Stomach (tissue), 9 donors: ENCODE results near the gene CPED1. TPM values are rescaled to one million over a fixed set of nuclear protein-coding genes. Genes with fewer than 3 reads are reported as not detected.

ENCODE experiments used
- DNase-seq, 2 donors: peaks; one replicate each; pipeline versions ENCODE4 v3.0.0 to v3.0.0-alpha.2; 2013 to 2019
- H3K27ac ChIP-seq, 5 donors: fragments of 200-600 bp in 4 of 5; sonication (generic) in 4 of 5; one replicate each; pipeline ENCODE4 v1.5.1; 2013 to 2019; ENCODE audit warnings: mild to moderate bottlenecking in 1 of 5, moderate library complexity in 1 of 5
- H3K27me3 ChIP-seq, 3 donors: fragments of 200-600 bp; sonication (generic); one replicate each; pipeline ENCODE4 v1.5.1; 2017 to 2019; ENCODE audit warnings: mixed run types in 1 of 3
- H3K36me3 ChIP-seq, 4 donors: fragments of 200-600 bp; sonication (generic); 1 replicate in 3 of 4; 2 replicates in 1 of 4; pipeline ENCODE4 v1.5.1; 2016 to 2019
- H3K4me1 ChIP-seq, 4 donors: fragments of 200-600 bp; sonication (generic); one replicate each; pipeline ENCODE4 v1.5.1; 2016 to 2019
- H3K4me3 ChIP-seq, 4 donors: fragments of 200-600 bp; sonication (generic) in 3 of 4; one replicate each; pipeline ENCODE4 v1.5.1; 2016 to 2019; ENCODE audit warnings: mild to moderate bottlenecking in 1 of 4
- H3K9me3 ChIP-seq, 4 donors: fragments of 200-600 bp; sonication (generic); one replicate each; pipeline ENCODE4 v1.5.1; 2016 to 2019
- CTCF ChIP-seq, 7 experiments: fragments of 450-650 bp in 4 of 7; fragments of 200-600 bp in 3 of 7; sonication (generic) in 3 of 7; IDR thresholded peaks; one replicate each; pipeline ENCODE4 v1.5.1; 2016 to 2019; ENCODE audit warnings: antibody characterized with exemption in 7 of 7, control low read depth in 2 of 7, mild to moderate bottlenecking in 1 of 7
- EP300 ChIP-seq: sonication (generic); formaldehyde crosslinking; IDR thresholded peaks from one replicate; pipeline ENCODE4 v1.6.1; 2017; ENCODE audit warnings: antibody characterized with exemption
- POLR2A ChIP-seq, 4 donors: fragments of 450-650 bp; IDR thresholded peaks; one replicate each; pipeline ENCODE4 v1.6.1; 2016; ENCODE audit warnings: antibody characterized with exemption in 4 of 4, control low read depth in 2 of 4, mild to moderate bottlenecking in 1 of 4, moderate library complexity in 1 of 4
- POLR2AphosphoS5 ChIP-seq, 3 donors: sonication (generic); formaldehyde crosslinking; IDR thresholded peaks; one replicate each; pipeline ENCODE4 v1.6.1; 2016; ENCODE audit warnings: antibody characterized with exemption in 3 of 3
- WGBS, 5 donors: extraction: QIAGEN DNeasy Blood & Tissue Kit in 3 of 5; methylation state at CpG; one replicate each; pipeline versions ENCODE4 v1.1.5 to v1.1.7; 2013 to 2018; 5-methylcytosine and 5-hydroxymethylcytosine counted together
- intact Hi-C: fragments of 100-400 bp; cut with DNase I; formaldehyde crosslinking; loops from one replicate; pipeline ENCODE4 v1.15.1; 2023; ENCODE audit warnings: low total_unique reads
- polyA plus RNA-seq, 3 donors: library from polyadenylated mRNA; stranded (reverse); fragments of 200-250 nt; gene quantifications; one replicate each; pipeline ENCODE4 v1.2.3, GENCODE V29; 2013
- total RNA-seq, 5 donors: library from RNA; depleted of rRNA; stranded (reverse); fragments of >200 nt; gene quantifications; one replicate each; pipeline versions ENCODE4 v1.1.0 to v1.2.3, GENCODE V29; 2014 to 2016
- donor health status: healthy with polysubstance abuse.
- donor health status: Bipolar disorder and iron deficiency.
- donor health status: healthy.

Gene CPED1
- total and polyA plus RNA-seq, 8 donors, result 3.0 to 58.7 (median 15.9) TPM

- Histone ChIP-seq H3K9me3 (no peaks in the 10 kb centered on the region), H3K27me3 (no peaks in the 10 kb centered on the region), H3K4me1 (no peaks in the 10 kb centered on the region), H3K4me3 (no peak overlapping the region), H3K36me3 (peaks cover 0 to 13% (median 3%) of the 10 kb centered on the region in 4 donors), H3K27ac (no peak overlapping the region)
- WGBS, 5 donors, result 75 to 91% (median 81%) methylated on average over 5 of the region's 5 CpGs
- no peak for TF ChIP-seq POLR2A (IDR thresholded peaks at IDR 0.05)
- TF ChIP-seq EP300, result no peak
- TF ChIP-seq CTCF (IDR thresholded peaks at IDR 0.05), result no peak
- TF ChIP-seq POLR2AphosphoS5 (IDR thresholded peaks at IDR 0.05), result no peak
- DNase-seq, result no peak
- intact Hi-C loops, result no loop called here
These were observed 116.8 kb downstream of the CPED1 start for GRCh38 chr7:121105262-121105661.

DNA sequence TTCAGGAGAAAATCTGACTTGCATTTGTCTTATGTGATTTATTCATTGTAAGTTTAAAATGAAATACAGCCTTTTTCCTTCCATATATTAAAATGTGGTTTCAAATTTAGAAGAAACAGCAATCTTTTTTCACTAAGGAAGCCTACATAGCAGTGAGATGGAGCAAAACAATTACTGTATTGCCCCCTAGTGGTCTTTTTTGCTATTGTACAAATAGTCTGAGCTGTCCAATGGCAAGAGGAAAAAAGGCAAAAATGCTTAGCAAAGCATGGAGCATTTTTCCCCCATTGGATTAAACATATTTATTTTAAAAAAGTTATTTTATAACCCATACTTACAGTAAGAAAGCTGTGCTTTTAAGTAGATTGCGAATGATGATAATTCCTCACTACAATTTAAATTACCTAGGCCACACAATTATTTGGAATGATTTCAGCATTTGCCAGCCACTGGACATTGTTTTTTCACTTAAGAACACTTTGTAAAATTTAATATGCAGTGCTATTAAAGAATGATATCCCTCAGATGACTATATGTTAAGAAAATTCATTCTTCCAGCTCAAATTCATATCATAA, 119.5 kb downstream of the CPED1 start:
- Histone ChIP-seq H3K4me3 (no peak overlapping the region), H3K4me1 (no peaks in the 10 kb centered on the region), H3K27me3 (no peaks in the 10 kb centered on the region), H3K36me3 (no peaks in the 10 kb centered on the region), H3K27ac (no peak overlapping the region), H3K9me3 (no peaks in the 10 kb centered on the region)
- TF ChIP-seq POLR2AphosphoS5 (IDR thresholded peaks at IDR 0.05) (no peak), POLR2A (IDR thresholded peaks at IDR 0.05) (no peak), EP300 (no peak), CTCF (IDR thresholded peaks at IDR 0.05) (peak in 5 of 7 experiments; percentile 22 to 82 (median 67))
- 21 to 30% (median 23%) methylated on average over 1 of the region's 1 CpG for WGBS, 5 donors
- DNase-seq, result peak in 1 of 2 donors; percentile 85
- intact Hi-C loops, result no loop called here

- Histone ChIP-seq H3K27me3 (no peaks in the 10 kb centered on the region), H3K4me1 (no peaks in the 10 kb centered on the region), H3K4me3 (no peak overlapping the region), H3K36me3 (no peaks in the 10 kb centered on the region), H3K27ac (no peak overlapping the region), H3K9me3 (no peaks in the 10 kb centered on the region)
- intact Hi-C loops, result no loop called here
- TF ChIP-seq EP300 (no peak), CTCF (IDR thresholded peaks at IDR 0.05) (no peak), POLR2AphosphoS5 (IDR thresholded peaks at IDR 0.05) (no peak), POLR2A (IDR thresholded peaks at IDR 0.05) (no peak)
- no peak for DNase-seq
- 78 to 83% (median 79%) methylated on average over 6 of the region's 6 CpGs for WGBS, 5 donors
These were observed 120.6 kb downstream of the CPED1 start for GRCh38 chr7:121109145-121109544.

DNA sequence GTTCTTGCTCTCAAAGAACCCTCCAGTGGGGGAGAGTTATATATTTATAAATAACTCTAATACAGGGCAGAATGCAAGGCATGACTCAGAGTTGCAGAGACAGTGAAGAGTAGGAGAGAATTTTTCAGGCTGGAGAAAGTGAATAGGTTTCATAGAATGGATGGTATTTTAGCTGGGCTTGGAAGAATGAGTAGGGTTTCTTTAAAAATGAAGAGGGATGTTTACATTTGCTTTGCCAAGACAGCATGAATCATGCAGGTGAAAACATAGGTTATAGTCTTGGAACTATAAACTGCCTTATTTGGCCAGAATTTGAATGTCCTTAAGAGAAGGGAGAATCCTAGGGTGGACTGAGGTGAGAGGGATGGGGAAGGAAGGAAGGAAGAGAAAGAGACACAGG, 124.8 kb downstream of the CPED1 start:
- Histone ChIP-seq H3K27ac (no peak overlapping the region), H3K4me1 (no peaks in the 10 kb centered on the region), H3K36me3 (no peaks in the 10 kb centered on the region), H3K4me3 (no peak overlapping the region), H3K27me3 (no peaks in the 10 kb centered on the region), H3K9me3 (no peaks in the 10 kb centered on the region)
- TF ChIP-seq POLR2A (IDR thresholded peaks at IDR 0.05) (no peak), CTCF (IDR thresholded peaks at IDR 0.05) (no peak), EP300 (no peak), POLR2AphosphoS5 (IDR thresholded peaks at IDR 0.05) (no peak)
- intact Hi-C loops, result loop anchor here (10.0 kb wide), 1 partner anchor 128 kb away; the partner anchor contains the start of gene CPED1
- DNase-seq, result no peak
